Choroid plexus epithelial cell (primary cell): Measurements from ENCODE around the gene SLC37A1.
"Not testable (repeated sequence)": the region's sequence is repeated elsewhere in the genome, so short reads cannot be mapped to it uniquely, and the experiment has no call there.

Source experiments
- DNase-seq: peaks from one replicate; pipeline ENCODE4 v3.0.0-alpha.2; 2010; ENCODE audit warnings: low read depth
- H3K4me3 ChIP-seq: 2 replicates; pipeline ENCODE4 v1.5.1; 2011; ENCODE audit warnings: low read depth, mild to moderate bottlenecking, control low read depth, low read length, moderate library complexity
- CTCF ChIP-seq: conservative IDR thresholded peaks from 2 replicates; pipeline ENCODE4 v1.5.1; 2011; ENCODE audit warnings: low read depth, mild to moderate bottlenecking, control low read depth, inconsistent platforms, low read length, moderate library complexity

Gene SLC37A1

GRCh38 chr21:42612390-42612789, 98.7 kb downstream of the SLC37A1 start:
- no peak for DNase-seq
- H3K4me3 ChIP-seq = no peak overlapping the region
- TF ChIP-seq CTCF = no peak

DNA sequence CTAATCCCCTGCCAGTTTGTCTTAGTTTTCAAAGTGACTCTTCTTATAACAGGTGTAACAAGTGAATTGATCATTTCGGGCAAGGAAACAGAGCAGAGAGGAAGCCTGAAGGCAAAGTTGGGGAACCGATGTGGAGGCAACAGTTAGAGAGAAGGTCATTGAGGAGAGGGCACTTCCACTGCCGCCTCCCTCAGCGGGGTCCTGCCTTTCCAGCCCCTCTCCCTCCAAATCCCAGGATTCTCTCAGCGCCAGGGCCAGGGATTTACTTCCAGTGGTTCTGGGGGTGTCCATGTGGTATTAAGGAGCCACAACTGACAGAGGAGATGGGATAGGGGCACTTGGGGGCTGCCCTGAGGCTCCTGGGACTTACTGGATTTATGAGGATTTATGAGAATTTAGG, 100.1 kb downstream of the SLC37A1 start:
- H3K4me3 ChIP-seq = no peak overlapping the region
- TF ChIP-seq CTCF = no peak
- no peak for DNase-seq

DNA sequence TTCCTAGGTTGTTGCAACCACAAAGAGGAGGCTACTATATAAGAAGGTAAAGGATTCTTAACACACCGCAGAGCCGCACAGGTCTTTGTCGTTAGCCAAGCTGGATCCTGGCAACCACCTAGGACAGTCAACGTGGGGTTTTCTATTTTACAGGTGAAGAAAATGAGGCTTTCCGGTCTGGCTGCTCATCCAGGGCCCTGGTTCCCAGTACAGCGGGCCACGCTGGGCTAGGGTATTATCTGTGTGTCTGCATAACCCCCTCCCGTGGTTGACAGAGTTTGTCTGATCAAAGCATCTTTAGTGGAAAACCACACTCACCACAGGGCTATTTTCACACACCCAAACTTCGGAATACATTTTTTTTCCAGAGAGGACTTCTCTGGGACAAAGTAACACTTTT, 100.7 kb downstream of the SLC37A1 start:
- no peak overlapping the region for H3K4me3 ChIP-seq
- no peak for TF ChIP-seq CTCF
- no peak for DNase-seq

DNA sequence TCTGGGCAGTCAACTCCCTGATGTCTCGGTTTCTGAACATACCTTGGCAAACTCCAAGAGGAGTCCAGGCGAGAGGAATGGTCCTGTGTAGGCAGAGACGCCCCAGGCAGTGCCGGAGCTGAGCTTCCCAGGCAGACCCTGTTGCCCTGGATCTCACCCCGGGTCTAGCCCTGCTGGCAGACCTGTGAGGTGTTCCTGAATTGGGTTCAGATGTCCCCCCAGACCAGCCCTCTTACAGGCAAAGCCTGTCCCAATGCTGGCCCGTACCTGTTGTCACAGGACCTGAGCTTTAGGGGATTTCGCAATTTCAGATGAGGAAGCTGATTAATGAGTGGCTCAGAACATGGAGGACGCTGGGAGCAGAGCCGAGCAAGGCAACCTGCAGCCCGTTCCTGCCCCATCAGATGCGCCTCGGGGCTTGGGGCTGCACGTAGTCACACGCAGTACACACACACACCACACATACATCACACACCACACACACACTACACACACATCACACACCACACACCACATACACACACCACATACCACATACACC, 101.2 kb downstream of the SLC37A1 start:
- DNase-seq = no peak
- no peak overlapping the region for H3K4me3 ChIP-seq
- no peak for TF ChIP-seq CTCF

GRCh38 chr21:42615377-42615776, 101.7 kb downstream of the SLC37A1 start:
- not testable (repeated sequence) for H3K4me3 ChIP-seq, DNase-seq

DNA sequence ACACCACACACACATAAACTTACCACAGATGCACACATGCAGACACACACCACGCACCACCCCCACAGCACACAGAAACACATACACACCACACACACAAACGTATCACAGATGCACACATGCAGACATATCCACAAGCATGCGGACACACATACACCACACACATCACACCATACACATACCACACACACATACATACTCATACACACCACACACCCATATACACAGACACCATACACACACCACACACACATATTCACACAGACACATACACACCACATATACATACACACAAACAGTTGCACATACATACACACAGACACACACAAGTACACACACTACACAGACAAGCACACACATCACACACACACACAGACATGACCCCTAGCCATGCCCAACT, 102.3 kb downstream of the SLC37A1 start:
- no peak overlapping the region for H3K4me3 ChIP-seq
- TF ChIP-seq CTCF = no peak
- DNase-seq = no peak

GRCh38 chr21:42616446-42616845, 102.8 kb downstream of the SLC37A1 start:
- no peak overlapping the region for H3K4me3 ChIP-seq
- TF ChIP-seq CTCF = no peak
- DNase-seq = no peak

DNA sequence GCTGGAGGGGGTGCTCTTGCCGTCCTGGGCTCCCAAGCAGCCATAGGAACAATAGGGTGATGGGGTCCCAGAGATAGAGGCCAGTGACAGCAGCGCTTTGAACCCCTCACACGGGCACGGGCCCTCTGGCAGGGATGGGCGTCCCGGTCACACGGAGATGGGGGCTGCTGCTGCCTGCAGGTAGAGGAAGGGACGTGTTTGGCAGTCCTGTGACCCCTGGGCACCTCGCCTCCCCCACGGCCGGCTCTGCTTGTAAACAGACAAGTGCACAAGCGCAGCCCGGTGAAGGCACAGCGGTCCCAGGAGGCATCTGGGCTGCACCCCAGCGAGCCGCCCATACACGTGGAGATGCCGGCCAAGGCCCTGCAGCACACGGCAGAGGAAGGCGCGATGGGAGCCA, 103.3 kb downstream of the SLC37A1 start:
- TF ChIP-seq CTCF = no peak
- no peak overlapping the region for H3K4me3 ChIP-seq
- no peak for DNase-seq
